Esophagus muscularis mucosa (tissue), 3 donors: ENCODE results near the gene INTS6L.

Experiments
- CTCF ChIP-seq, 3 experiments: fragments of 200-600 bp in 2 of 3; fragments of 450-650 bp in 1 of 3; sonication (generic) in 2 of 3; IDR thresholded peaks; one replicate each; pipeline ENCODE4 v1.5.1; 2017 to 2019; ENCODE audit warnings: antibody characterized with exemption in 3 of 3, mild to moderate bottlenecking in 2 of 3, moderate library complexity in 1 of 3
- POLR2AphosphoS5 ChIP-seq, 2 donors: sonication (generic); formaldehyde crosslinking; IDR thresholded peaks; one replicate each; pipeline ENCODE4 v1.6.1; 2017; ENCODE audit warnings: antibody characterized with exemption in 2 of 2

GRCh38 chrX:135531813-135532212 is 11.4 kb downstream of the INTS6L start:
- TF ChIP-seq POLR2AphosphoS5 (IDR thresholded peaks at IDR 0.05) (no peak), CTCF (IDR thresholded peaks at IDR 0.05) (no peak)
